Measurements from ENCODE around the gene CENPX.

The CENPX gene

DNA sequence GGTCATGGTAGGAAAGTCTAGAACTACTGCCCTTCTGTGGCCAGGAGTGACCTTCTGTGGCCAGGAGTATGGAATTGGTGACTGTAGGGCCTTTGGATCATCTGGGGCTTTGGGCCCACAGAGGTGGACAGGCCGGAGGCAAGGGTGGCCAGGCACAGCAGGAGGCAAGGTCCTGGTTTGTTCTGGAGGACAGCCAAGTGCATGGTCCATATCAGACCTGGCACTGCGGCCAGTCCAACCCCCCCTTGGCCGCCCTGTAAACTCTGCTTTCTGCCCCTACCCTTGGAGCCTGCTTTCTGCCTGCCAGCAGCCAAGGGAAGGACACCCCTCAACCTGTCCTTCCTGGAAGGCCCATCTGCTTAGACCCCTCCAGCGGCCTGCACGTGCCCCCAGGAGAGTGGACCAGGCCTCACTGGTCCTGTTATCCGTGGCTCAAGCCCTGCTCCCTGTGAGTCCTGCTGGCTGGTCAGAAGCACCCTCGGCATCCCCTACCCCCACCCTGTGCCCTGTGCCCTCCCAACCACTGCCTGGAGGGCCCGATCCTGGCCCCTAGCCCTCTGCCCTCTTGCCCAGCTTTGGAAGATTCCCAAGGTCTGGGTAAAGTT, 17.1 kb upstream of the CENPX start:
- in situ Hi-C loops (cut with MboI; ENCODE audit: low sequenced_read_pairs), result loop anchor here (10.0 kb wide), 1 partner anchor 115 kb away; no protein-coding TSS in a partner anchor

- in situ Hi-C loops (cut with MboI; ENCODE audit: low sequenced_read_pairs), result loop anchor here (10.0 kb wide), 1 partner anchor 116 kb away; no protein-coding TSS in a partner anchor
These were observed 16.2 kb upstream of the CENPX start for GRCh38 chr17:82038796-82039409.

GRCh38 chr17:82037889-82038195, 15.2 kb upstream of the CENPX start:
- in situ Hi-C loops (cut with MboI; ENCODE audit: low sequenced_read_pairs), result loop anchor here (10.0 kb wide), 1 partner anchor 117 kb away; no protein-coding TSS in a partner anchor

- in situ Hi-C loops (cut with MboI; ENCODE audit: low sequenced_read_pairs), result loop anchor here (10.0 kb wide), 1 partner anchor 118 kb away; no protein-coding TSS in a partner anchor
These were observed 14.6 kb upstream of the CENPX start, which contains the start of gene DCXR for GRCh38 chr17:82037092-82037888. Gene DCXR (minus strand): TSS chr17:82037697. CDS start chr17:82037682, 15 bp downstream.

DNA sequence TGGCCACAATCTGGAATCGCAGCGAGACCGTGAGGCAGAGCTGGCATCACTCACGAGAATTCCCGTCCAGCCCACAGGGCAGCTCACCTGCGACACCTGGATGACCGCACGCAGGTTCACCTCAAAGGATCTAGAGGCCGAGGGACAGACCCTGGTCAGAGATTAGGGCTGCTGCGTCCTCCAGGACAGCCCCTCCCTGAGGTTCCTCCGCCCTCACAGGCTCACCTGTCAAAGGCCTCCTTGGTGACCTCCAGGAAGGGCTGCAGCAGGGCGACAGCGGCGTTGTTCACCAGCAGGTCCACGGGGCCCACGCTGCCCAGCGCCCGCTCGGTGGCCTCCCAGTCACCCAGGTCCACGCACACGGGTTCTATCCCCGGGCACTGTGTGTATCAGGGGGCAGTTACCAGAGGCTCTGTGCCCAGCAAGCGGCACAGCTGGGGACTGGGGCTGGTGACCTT, 14.0 kb upstream of the CENPX start:
- in situ Hi-C loops (cut with MboI; ENCODE audit: low sequenced_read_pairs), result loop anchor here (10.0 kb wide), 1 partner anchor 118 kb away; no protein-coding TSS in a partner anchor

GRCh38 chr17:82035956-82036633, 13.4 kb upstream of the CENPX start:
- in situ Hi-C loops (cut with MboI; ENCODE audit: low sequenced_read_pairs), result loop anchor here (10.0 kb wide), 1 partner anchor 119 kb away; no protein-coding TSS in a partner anchor

- in situ Hi-C loops (cut with MboI; ENCODE audit: low sequenced_read_pairs), result loop anchor here (10.0 kb wide), 1 partner anchor 119 kb away; no protein-coding TSS in a partner anchor
These were observed 12.8 kb upstream of the CENPX start for GRCh38 chr17:82035488-82035887.

DNA sequence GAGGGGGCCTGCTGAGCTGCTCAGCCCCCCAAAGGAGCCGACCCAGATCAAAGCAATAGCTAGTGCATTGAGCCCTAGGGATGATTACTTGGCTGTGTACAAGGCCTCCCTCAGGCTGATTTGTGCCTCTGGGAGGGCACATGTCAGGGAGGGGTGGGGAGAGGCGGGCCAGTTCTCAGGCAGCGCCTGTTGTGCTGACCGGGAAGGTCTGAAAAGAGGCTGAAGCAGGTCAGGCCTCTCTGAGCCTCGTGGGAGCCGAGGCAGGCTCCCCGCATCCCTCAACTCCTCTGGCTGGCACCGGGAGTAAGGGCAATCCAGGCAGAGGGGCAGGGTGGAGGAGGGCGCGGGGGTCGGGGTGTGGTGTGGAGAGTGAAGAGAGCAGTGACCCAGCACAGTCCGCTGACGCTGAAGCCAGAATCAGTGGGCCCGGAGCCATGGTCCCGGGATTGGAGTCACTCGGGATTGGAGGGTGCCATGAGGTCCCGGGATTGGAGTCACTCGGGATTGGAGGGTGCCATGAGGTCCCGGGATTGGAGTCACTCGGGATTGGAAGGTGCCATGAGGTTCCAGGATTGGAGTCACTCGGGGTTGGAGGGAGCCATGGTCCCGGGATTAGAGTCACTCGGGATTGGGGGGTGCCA, 11.8 kb upstream of the CENPX start:
- in situ Hi-C loops (cut with MboI; ENCODE audit: low sequenced_read_pairs), result loop anchor here (10.0 kb wide), 1 partner anchor 120 kb away; no protein-coding TSS in a partner anchor

DNA sequence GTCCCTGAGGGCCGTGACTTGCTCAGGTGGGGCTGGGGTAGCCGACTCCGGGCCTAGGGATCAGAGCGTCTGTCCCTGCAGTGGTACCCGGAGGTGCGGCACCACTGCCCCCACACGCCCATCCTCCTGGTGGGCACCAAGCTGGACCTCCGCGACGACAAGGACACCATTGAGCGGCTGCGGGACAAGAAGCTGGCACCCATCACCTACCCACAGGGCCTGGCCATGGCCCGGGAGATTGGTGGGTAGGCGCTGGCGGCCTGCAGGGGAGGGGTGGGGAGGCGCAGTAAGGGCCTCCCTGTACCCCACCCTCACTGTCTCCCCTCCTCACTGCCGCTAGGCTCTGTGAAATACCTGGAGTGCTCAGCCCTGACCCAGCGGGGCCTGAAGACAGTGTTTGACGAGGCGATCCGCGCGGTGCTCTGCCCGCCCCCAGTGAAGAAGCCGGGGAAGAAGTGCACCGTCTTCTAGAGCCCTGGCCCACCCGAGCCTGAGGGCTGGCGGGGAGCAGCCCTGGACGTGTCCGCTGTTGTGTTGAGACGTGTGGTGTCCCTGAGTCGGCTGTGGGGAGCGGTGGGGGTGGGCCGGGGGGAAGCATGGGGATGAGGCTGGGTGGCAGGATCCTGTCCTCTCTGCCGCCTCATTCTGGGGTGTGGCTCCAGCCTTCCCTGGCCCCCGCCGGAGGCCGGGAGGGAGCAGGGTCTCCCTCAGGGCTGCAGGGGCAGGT, 10.8 kb upstream of the CENPX start:
- in situ Hi-C loops (cut with MboI; ENCODE audit: low sequenced_read_pairs), result loop anchor here (10.0 kb wide), 1 partner anchor 121 kb away; no protein-coding TSS in a partner anchor

DNA sequence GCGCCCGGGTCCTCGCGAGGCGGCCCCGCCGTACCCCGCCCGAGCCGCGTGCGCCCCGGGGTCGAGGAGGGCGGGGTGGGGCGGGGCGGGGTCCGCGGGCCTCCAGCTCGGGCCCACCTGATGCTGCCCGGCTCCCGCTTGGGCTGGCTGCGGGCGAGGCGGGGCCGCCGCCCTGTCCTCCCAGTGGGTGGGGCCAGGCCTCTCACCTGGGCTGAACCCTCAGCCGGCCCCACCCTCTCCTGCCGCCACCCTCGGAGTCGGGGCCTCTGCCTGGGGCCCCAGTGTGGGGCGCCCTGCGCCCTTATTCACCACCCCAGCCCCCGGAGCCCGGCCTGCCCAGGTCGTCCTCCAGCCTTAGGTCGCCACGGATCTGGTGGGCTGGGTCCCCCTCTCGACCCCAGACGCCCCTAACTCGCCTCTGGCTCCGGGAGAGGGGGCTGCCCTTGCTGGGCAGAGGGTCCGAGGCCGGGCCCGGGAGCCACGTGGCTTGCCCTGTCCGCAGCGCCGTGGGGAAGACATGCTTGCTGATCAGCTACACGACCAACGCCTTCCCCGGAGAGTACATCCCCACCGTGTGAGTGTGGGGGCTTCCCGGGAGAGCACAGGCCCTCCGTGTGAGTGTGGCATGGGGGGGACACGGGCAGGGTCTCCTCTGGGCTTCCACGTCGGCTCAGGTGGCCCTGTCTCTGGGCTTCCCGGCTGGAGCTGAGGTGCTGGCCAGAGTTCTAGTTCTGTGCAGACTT, 9.4 kb upstream of the CENPX start:
- in situ Hi-C loops (cut with MboI; ENCODE audit: low sequenced_read_pairs), result loop anchor here (10.0 kb wide), 1 partner anchor 123 kb away; no protein-coding TSS in a partner anchor

- in situ Hi-C loops (cut with MboI; ENCODE audit: low sequenced_read_pairs), result loop anchor here (10.0 kb wide), 1 partner anchor 123 kb away; no protein-coding TSS in a partner anchor
These were observed 8.7 kb upstream of the CENPX start, which contains the start of gene RAC3 for GRCh38 chr17:82031303-82031884. Gene RAC3 (plus strand): TSS chr17:82031678. CDS start chr17:82031762, 84 bp downstream.

DNA sequence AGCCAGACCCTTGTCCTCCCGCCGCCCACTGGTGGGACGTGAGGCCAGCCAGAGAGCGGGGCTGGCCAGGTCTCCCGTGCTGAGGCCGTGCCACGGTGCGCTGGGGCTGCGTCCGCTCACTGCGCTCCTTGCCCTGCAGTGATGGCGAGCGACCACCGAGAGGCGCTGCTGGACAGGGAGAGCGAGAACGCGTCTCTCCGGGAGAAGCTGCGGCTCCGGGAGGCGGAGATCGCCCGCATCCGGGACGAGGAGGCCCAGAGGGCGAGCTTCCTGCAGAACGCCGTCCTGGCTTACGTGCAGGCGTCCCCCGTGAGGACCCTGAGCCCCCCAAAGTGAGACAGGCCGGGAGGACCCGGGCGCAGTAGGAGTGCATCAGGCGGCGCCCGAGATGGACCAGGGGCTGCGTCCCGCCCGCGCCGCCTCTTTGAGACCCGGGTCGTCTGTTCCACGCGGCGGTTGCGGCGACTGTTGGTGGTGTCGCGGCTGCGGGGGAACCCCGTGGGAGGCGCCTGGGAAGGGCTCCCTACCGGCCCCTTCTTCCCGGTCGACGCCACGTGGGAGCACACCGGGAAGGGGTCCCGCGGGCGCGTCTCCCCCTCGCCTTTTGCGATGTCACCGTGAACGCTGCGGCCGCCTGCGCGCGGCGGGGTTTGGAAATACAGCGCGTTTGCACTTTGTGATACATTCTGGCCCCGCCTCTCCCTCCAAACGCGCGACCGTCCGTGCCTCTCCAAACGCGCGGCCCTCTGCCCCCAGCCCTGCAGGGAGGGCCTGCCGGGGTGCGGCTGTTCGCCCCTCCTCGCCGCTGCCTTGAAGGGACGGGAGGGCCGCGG, 8.0 kb upstream of the CENPX start:
- in situ Hi-C loops (cut with MboI; ENCODE audit: low sequenced_read_pairs), result loop anchor here (10.0 kb wide), 1 partner anchor 124 kb away; no protein-coding TSS in a partner anchor

- in situ Hi-C loops (cut with MboI; ENCODE audit: low sequenced_read_pairs), result loop anchor here (10.0 kb wide), 1 partner anchor 125 kb away; no protein-coding TSS in a partner anchor
These were observed 7.4 kb upstream of the CENPX start for GRCh38 chr17:82029990-82030469.

GRCh38 chr17:82029391-82029790, 6.7 kb upstream of the CENPX start:
- in situ Hi-C loops (cut with MboI; ENCODE audit: low sequenced_read_pairs), result no loop called here

GRCh38 chr17:82028966-82029365, 6.3 kb upstream of the CENPX start:
- in situ Hi-C loops (cut with MboI; ENCODE audit: low sequenced_read_pairs), result no loop called here

DNA sequence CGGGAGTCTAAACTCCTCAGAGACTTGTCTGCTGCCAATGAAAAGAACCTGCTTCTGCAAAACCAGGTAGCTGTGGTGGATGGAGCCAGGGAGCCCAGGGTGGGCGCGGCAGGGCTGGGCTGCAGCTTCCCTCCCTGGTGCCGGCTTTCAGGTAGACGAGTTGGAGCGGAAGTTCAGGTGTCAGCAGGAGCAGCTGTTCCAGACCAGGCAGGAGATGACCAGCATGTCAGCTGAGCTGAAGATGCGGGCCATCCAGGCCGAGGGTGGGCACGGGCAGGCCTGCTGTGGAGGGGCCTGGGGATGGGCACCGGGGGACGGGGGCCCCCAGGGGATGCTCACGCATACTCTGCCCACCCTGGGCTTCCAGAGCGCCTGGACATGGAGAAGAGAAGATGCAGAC, 5.6 kb upstream of the CENPX start:
- in situ Hi-C loops (cut with MboI; ENCODE audit: low sequenced_read_pairs), result no loop called here

Measured in HL-60/S4 (cell line).